Stimulated activated CD4-positive, alpha-beta T cell treated with anti-CD3 and anti-CD28 coated beads, TNF-alpha, amount 100 ng/mL, for 1 hour (primary cell): ENCODE data around the gene ALPK1.
"Not testable (repeated sequence)": the region's sequence is repeated elsewhere in the genome, so short reads cannot be mapped to it uniquely, and the experiment has no call there.

Experiments
- DNase-seq, 3 donors: peaks; one replicate each; pipeline ENCODE4 v3.0.0-alpha.2; 2020; ENCODE audit warnings: low read depth in 3 of 3, low spot score in 1 of 3

ALPK1 gene

GRCh38 chr4:112448306-112449132 is 151.3 kb downstream of the ALPK1 start:
- no peak for DNase-seq

- DNase-seq: no peak
These were observed 152.5 kb downstream of the ALPK1 start for GRCh38 chr4:112449708-112450107.

GRCh38 chr4:112451104-112451503 is 153.9 kb downstream of the ALPK1 start:
- no peak for DNase-seq

GRCh38 chr4:112451831-112452230 is 154.7 kb downstream of the ALPK1 start:
- DNase-seq: no peak

- no peak for DNase-seq
These were observed 156.2 kb downstream of the ALPK1 start for GRCh38 chr4:112453321-112453720.

- no peak for DNase-seq
These were observed 175.1 kb downstream of the ALPK1 start for GRCh38 chr4:112472318-112472717.

- DNase-seq: no peak
These were observed 176.8 kb downstream of the ALPK1 start for GRCh38 chr4:112473985-112474384.

GRCh38 chr4:112485930-112486329 is 188.8 kb downstream of the ALPK1 start:
- no peak for DNase-seq

- DNase-seq: not testable (repeated sequence)
These were observed 193.6 kb downstream of the ALPK1 start for GRCh38 chr4:112490808-112491207.
